DMS114 treated with DMSO at 0.1 percent for 48 hours (cell line): ENCODE data around the gene APBB2.
"Not testable (repeated sequence)": the region's sequence is repeated elsewhere in the genome, so short reads cannot be mapped to it uniquely, and the experiment has no call there.

Source experiments
- DNase-seq: peaks from one replicate; lab custom pipeline; 2025; ENCODE audit not compliant: unreplicated experiment; lab: John Stamatoyannopoulos, UW

Gene APBB2

DNA sequence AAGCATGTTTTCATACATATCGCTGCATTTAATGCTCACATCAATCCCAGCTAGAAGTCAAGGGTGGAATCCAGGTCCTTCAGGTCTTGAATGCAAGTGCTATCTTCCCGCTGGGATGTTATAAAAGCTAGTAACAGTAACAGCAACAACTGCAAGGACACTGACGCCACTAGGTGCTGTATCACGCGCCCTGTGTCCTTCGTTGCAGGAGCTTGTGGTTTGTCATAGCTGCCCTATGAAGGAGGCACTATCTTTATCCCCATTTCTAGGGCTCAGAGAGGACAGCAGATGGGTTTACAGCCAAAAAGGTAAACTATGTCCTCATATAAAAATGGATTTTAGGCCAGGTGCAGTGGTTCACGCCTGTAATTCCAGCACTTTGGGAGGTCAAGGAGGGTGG lies 261.7 kb downstream of the APBB2 start:
- DNase-seq, result no peak

DNA sequence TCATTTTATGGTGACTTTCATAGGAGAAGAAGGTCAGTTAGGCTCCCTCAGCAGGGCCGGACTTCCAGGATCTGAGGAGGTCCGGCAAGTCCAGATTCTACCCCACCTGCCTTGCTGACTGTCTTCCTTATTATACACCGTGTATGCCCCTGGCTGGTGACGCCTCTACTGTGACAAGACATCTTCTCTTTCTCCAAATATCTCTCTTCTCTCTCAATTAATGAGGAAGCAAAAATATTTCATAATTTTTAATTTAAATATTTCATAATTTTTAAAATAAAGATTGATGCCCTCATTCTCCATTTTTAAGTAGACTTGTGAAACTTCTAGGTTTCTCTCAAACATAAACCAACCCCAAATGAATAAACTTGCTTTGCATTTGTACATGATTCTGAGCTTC lies 262.1 kb downstream of the APBB2 start:
- no peak for DNase-seq

GRCh38 chr4:40951026-40951425 lies 263.3 kb downstream of the APBB2 start:
- no peak for DNase-seq

DNA sequence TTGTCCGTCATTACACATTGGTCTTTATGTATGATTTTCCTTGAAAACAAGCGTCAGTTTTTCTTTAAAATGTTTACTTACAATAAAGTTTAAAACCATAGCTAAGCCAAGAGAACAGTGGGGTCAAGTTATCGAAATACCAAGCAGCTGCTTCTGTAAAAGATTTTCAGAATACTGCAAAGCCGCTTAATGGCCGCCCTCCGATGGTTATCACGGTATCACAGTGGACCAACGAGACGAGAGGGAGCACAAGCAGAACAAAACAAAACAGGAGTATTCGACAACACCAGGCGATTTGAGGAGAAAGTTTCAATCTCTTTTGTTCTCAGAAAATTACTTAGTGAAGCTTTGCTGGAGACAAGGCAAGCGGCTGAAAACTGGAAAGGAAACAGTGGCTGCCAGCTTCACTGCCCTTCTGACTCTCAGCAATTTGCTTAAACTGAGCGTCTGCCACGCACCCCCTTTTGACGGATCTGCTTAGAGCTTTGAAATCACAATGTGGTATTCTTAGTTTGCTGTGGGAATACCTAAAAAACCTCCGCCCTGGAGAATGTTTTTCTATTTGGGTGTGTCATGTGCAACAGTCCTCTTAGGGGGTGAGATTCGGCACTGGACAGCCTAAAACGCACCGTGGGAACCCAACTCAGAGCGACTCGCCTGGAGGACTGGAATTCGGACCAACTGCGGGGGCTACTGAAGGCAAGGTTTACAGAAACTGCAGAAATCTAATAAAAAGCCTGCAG lies 264.8 kb downstream of the APBB2 start:
- no peak for DNase-seq

- DNase-seq, result no peak
Observed at GRCh38 chr4:40948014-40948413, 266.3 kb downstream of the APBB2 start.

GRCh38 chr4:40946652-40947051 lies 267.7 kb downstream of the APBB2 start:
- DNase-seq, result no peak

DNA sequence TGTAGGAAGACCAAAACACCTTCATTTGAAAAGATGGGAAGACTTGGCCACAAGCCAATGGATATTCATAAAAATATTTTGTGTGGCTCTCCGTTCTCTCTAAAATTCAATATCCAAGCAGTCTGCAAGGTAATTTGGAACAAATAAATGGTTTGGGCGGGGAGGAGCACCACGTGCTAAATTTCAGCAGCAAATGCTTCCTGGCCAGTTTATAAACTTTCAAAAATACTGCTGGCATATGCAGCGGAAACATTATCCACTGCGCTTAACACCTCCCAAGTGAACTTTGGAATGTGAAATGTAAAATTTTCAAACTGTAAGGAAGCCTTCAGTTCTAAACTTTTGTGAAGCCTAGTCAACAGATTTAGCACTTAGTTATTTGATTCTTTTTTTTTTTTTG lies 273.6 kb downstream of the APBB2 start:
- no peak for DNase-seq

- no peak for DNase-seq
Observed at GRCh38 chr4:40940317-40940741, 274.0 kb downstream of the APBB2 start.

DNA sequence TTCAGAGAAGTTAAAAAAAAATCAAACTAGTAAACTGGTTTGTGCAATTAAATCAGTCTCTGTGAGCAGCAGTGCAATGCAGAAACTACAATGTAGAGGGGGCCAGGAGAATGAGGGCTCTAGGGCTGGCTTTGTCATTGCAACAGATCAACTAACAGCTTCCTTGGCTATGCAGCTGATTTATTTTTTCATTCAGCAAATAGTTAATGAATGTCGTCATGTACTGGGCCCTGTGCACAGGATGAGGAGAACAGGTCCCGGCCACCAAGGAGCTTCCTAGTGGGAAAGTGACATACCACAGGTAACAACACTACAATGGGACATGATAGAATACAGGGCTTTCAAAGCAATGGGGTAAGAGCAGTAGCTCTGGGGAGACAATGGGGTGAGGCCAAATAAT lies 274.5 kb downstream of the APBB2 start:
- no peak for DNase-seq

DNA sequence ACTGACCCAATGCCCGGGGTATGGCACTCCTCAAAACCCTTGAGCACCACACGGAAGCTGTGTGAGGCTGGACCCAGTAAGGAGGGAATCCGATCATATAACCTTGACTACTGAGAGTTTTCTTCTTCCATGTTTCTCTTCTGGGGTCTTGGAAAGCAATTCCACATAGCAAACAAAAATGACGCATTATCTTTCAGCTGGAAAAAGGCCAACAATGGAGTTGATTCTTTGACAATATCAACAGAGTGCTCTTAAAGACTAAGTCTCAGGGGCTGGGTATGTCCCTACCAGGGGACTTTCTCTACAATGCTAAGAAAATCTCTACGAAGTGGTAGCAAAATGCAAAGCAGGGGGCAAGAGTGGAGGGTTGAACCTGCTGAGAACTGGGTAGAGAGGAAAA lies 276.0 kb downstream of the APBB2 start:
- no peak for DNase-seq

- no peak for DNase-seq
Observed at GRCh38 chr4:40937140-40937725, 277.1 kb downstream of the APBB2 start.

GRCh38 chr4:40934676-40935075 lies 279.7 kb downstream of the APBB2 start:
- DNase-seq, result no peak

DNA sequence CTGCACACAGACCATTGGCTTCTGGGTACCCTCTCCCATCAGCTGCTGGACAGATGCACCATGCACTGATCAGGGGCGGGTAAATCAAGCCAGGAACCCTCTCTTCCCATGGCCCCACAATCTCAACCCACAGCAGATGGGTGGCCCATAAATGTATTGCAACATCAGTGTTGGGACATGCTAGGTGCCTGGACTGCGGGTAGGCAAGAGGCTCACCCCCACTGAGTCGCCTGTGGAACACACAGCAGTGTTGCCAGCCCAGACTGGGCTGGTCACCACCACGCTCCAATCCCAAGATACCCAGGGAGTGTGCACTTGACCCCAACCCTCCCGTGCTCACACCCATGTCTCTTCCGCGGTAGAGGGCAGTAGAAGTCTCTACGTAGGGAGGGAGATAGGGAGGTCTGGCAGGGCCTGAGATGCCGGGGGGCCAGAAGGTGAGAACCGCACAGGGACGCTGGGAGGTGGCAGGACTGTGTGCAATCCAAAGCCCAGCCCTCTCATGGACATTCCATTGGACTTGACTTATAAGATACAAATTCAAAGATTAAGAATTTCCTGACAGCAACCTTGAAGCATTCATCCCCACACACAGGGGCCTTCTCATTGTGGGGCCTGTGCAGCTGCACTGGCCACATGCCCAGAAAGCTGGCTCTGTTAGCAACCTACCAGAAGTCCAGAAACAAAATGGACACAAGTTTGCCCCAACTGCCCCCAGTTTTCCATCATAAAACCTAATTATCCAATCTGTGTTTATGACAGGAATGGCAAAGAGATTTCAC lies 280.9 kb downstream of the APBB2 start:
- DNase-seq, result no peak

DNA sequence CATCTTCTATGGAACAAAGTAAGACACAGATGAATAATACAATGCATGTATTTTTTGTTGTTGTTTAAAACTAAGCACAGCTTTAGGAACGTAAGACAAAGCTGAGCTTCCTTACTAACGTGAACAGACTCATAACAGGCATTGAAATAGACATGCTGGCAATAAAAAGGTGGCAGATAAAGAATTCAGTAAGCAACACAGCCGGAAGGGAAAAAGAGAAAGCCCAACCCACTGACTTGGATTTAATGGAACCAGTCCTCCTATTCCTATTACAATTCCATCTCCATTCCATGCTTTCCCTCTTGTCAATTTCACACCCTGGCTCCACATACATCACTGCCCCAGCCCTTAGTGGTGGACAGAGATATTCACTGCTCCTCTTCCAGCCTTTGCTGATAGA lies 282.5 kb downstream of the APBB2 start:
- DNase-seq, result no peak

GRCh38 chr4:40931238-40931637 lies 283.1 kb downstream of the APBB2 start:
- DNase-seq, result no peak

- no peak for DNase-seq
Observed at GRCh38 chr4:40927074-40927473, 287.3 kb downstream of the APBB2 start.

- DNase-seq, result no peak
Observed at GRCh38 chr4:40924793-40925117, 289.6 kb downstream of the APBB2 start.

- DNase-seq, result peak; percentile 19
Observed at GRCh38 chr4:40924096-40924792, 290.1 kb downstream of the APBB2 start.

- DNase-seq, result no peak
Observed at GRCh38 chr4:40923316-40924095, 290.8 kb downstream of the APBB2 start.

DNA sequence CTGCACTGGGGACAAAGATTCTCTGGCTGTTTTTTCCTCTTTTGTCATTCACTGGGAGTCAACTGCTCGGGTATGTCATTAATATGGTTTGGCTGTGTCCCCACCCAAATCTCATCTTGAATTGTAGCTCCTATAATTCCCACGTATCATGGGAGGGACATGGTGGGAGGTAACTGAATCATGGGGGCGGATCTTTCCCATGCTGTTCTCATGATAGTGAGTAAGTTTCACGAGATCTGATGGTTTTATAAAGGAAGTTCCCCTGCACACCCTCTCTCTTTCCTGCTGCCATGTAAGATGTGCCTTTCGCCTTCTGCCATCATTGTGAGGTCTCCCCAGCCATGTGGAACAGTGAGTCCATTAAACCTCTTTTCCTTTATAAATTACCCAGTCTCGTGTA lies 294.4 kb downstream of the APBB2 start:
- DNase-seq, result not testable (repeated sequence)

- no peak for DNase-seq
Observed at GRCh38 chr4:40918330-40918729, 296.0 kb downstream of the APBB2 start.
